ENCODE results near the gene LCP2. TPM values are rescaled to one million over a fixed set of nuclear protein-coding genes. Genes with fewer than 3 reads are reported as not detected.
A peak's percentile ranks its signal among the peaks of the same experiment; 100 is the strongest.

The LCP2 gene
- total RNA-seq, 6 donors from 2014 or later, result 43.0 to 148 (median 68.6) TPM

DNA sequence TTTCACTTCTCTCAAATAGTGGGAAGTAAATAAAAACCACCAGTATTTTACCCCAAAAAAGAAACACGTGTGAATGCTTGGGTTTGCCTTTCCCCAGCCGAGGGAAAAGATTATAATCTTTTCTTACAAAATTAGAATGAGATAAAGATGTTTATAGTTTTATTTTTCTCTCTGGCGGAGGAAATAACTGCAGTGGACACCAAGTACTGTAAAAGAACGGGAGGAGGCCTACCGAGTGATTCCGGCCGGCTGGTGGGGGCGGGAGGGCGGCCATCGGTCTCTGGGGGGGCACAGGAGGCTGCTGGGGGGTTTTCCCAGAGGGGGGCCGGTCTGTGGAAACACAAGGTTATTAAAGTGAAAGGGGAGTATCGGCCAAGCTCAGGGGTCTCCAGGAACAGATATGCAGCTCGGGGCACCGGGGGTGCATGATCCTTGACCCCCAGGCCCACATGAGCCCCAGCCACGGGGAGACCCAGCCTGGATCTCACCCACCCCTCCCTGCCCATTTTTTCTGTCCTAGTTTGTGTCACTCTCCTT is 29.4 kb downstream of the LCP2 start:
- WGBS, 2 donors, result 34 to 41% methylated on average over 15 of the region's 15 CpGs
- H3K9me3 ChIP-seq, result no peaks in the 10 kb centered on the region
- no peaks in the 10 kb centered on the region for H3K27me3 ChIP-seq
- H3K27ac ChIP-seq, result peak overlapping the region; percentile 28 to 87 (median 79)
- TF ChIP-seq CTCF (IDR thresholded peaks at IDR 0.05) (no peak), POLR2AphosphoS5 (IDR thresholded peaks at IDR 0.05) (no peak), EP300 (IDR thresholded peaks at IDR 0.05) (no peak)
- H3K4me1 ChIP-seq, result peaks cover 26 to 43% (median 34%) of the 10 kb centered on the region in 4 donors
- peak in 1 of 2 donors; percentile 41 for DNase-seq
- H3K36me3 ChIP-seq, result peaks cover 0 to 65% (median 16%) of the 10 kb centered on the region in 4 donors
- no peak for ATAC-seq (ENCODE audit: low FRiP score in 2 of 2)
- peak overlapping the region in 1 of 4 donors; percentile 19 for H3K4me3 ChIP-seq

GRCh38 chr5:170267431-170268152 is 30.0 kb downstream of the LCP2 start:
- Histone ChIP-seq H3K27me3 (no peaks in the 10 kb centered on the region), H3K9me3 (no peaks in the 10 kb centered on the region), H3K4me1 (peaks cover 25 to 43% (median 34%) of the 10 kb centered on the region in 4 donors), H3K36me3 (peaks cover 0 to 65% (median 20%) of the 10 kb centered on the region in 4 donors), H3K4me3 (peak overlapping the region in 1 of 4 donors; percentile 19), H3K27ac (peak overlapping the region in 3 of 4 donors; percentile 77 to 87 (median 81))
- DNase-seq (peak in 1 of 2 donors; percentile 70), ATAC-seq (ENCODE audit: low FRiP score in 2 of 2) (peak in 1 of 2 donors; percentile 88)
- WGBS, 2 donors, result 31 to 33% methylated on average over 14 to 16 of the region's 16 CpGs
- TF ChIP-seq POLR2AphosphoS5 (IDR thresholded peaks at IDR 0.05) (no peak), CTCF (IDR thresholded peaks at IDR 0.05) (peak; percentile 74 to 84 (median 78)), EP300 (IDR thresholded peaks at IDR 0.05) (no peak)

DNA sequence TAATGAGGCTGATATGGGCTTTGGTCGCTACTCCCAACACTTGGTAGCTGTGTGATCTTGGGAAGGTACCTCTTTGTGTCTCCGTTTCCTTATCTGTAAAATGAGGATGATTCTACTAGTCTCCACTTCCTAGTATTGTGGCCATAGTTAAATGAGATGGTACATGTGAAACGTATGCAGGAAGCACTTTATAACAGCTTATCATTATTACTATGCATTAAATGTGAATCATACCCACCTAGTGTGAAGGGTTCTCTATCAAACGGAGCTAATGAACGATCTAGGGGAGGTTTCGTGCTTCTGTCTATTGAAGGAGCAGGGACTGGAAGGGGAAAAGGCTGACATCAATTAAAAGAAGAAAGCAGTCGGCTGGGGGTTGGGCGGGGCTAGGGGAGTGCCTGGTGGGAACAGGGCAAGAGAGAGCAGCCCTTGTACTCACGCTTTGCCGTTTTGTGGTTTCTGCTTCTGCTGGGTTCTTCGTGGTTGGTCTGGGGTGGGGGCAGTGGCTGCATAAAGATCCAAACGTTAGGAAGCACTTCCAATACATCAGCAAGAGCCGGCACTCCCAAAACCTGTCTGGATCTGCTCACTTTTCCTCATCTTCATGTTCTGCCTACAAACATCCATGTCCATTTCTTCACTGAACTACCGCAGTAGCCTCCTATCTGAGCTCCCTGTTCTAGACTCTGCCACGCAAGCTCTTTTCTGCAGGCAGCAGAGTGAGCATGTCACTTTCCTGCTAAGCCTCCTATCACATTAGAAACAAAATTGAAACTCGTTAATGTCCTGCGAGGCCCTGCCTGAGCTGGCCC is 30.8 kb downstream of the LCP2 start:
- DNase-seq (no peak), ATAC-seq (ENCODE audit: low FRiP score in 2 of 2) (no peak)
- H3K4me3 ChIP-seq, result no peak overlapping the region
- no peaks in the 10 kb centered on the region for H3K27me3 ChIP-seq
- H3K36me3 ChIP-seq, result peaks cover 0 to 69% (median 26%) of the 10 kb centered on the region in 4 donors
- peak overlapping the region in 2 of 4 donors; percentile 37 to 87 for H3K27ac ChIP-seq
- no peak for TF ChIP-seq POLR2A (IDR thresholded peaks at IDR 0.05)
- no peak for TF ChIP-seq POLR2AphosphoS5 (IDR thresholded peaks at IDR 0.05)
- TF ChIP-seq CTCF (IDR thresholded peaks at IDR 0.05), result no peak
- TF ChIP-seq EP300 (IDR thresholded peaks at IDR 0.05), result no peak
- H3K9me3 ChIP-seq, result no peaks in the 10 kb centered on the region
- peaks cover 22 to 43% (median 34%) of the 10 kb centered on the region in 4 donors for H3K4me1 ChIP-seq
- WGBS, 2 donors, result 60 to 61% methylated on average over 17 of the region's 17 CpGs

GRCh38 chr5:170265522-170265921 is 32.1 kb downstream of the LCP2 start:
- Histone ChIP-seq H3K4me1 (peaks cover 20 to 43% (median 31%) of the 10 kb centered on the region in 4 donors), H3K4me3 (no peak overlapping the region), H3K27me3 (no peaks in the 10 kb centered on the region), H3K27ac (peak overlapping the region in 1 of 4 donors; percentile 11), H3K9me3 (no peaks in the 10 kb centered on the region), H3K36me3 (peaks cover 5 to 69% (median 36%) of the 10 kb centered on the region in 4 donors)
- TF ChIP-seq POLR2AphosphoS5 (IDR thresholded peaks at IDR 0.05) (peak in 1 of 2 donors; percentile 12), POLR2A (IDR thresholded peaks at IDR 0.05) (no peak)
- ATAC-seq (ENCODE audit: low FRiP score in 2 of 2), result peak in 1 of 2 donors; percentile 56
- no peak for DNase-seq
- 40 to 42% methylated on average over 5 of the region's 5 CpGs for WGBS, 2 donors

DNA sequence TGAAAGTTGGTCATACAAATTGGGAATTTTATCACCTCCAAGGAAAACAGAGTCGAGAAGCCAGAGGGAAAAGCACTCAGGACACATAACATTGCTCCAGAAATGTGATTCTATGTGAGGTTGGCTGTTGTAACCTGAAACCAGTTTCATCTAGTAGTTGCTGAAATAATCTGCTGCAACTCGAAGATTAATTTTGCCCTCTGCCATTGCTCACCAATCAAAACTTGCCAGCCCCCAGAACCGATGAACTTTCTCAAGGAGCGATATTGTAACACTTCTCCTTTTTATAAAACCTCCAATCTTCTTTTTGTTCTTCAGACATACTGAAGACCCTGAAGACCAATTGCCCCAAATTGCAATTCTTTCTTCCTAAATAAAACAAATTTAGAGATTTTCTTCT is 33.7 kb downstream of the LCP2 start:
- no peaks in the 10 kb centered on the region for H3K27me3 ChIP-seq
- peaks cover 7 to 79% (median 44%) of the 10 kb centered on the region in 4 donors for H3K36me3 ChIP-seq
- no peak for TF ChIP-seq CTCF (IDR thresholded peaks at IDR 0.05)

More for the DNA sequence above, 33.7 kb downstream of the LCP2 start:
- no peak overlapping the region for H3K27ac ChIP-seq
- no peaks in the 10 kb centered on the region for H3K9me3 ChIP-seq
- DNase-seq (no peak), ATAC-seq (ENCODE audit: low FRiP score in 2 of 2) (no peak)
- WGBS, 2 donors, result 67 to 71% methylated on average over 4 of the region's 4 CpGs
- peaks cover 15 to 32% (median 23%) of the 10 kb centered on the region in 4 donors for H3K4me1 ChIP-seq
- no peak overlapping the region for H3K4me3 ChIP-seq

Data from upper lobe of left lung (tissue), 6 donors.